HL-60 (cell line): Measurements from ENCODE around the gene EEF1A2.

Source experiments
- DNase-seq, 2 experiments: peaks; one replicate each; pipeline ENCODE4 v3.0.0-alpha.2; 2010 to 2020; ENCODE audit warnings: low read depth in 1 of 2, low spot score in 1 of 2
- H3K27ac ChIP-seq: fragments of 250-450 bp; sonication (Bioruptor Pico); replicated peaks from 2 replicates; pipeline ENCODE4 v1.5.1; 2020; ENCODE audit warnings: mild to moderate bottlenecking, moderate library complexity
- H3K27me3 ChIP-seq: fragments of 250-450 bp; sonication (Bioruptor Pico); 2 replicates; pipeline ENCODE4 v1.5.1; 2021; ENCODE audit warnings: mild to moderate bottlenecking, moderate library complexity; ENCODE audit not compliant: insufficient read depth, poor library complexity, severe bottlenecking
- H3K4me3 ChIP-seq: replicated peaks from 2 replicates; pipeline ENCODE4 v1.5.1; 2011; ENCODE audit warnings: mild to moderate bottlenecking, control low read depth, low read length; ENCODE audit not compliant: insufficient read depth
- GABPA ChIP-seq: IDR thresholded peaks from 2 replicates; pipeline ENCODE4 v1.6.1; 2012; ENCODE audit warnings: low read depth
- POLR2AphosphoS5 ChIP-seq: IDR thresholded peaks from 2 replicates; pipeline ENCODE4 v1.6.1; 2012; ENCODE audit warnings: low read depth
- SPI1 ChIP-seq: IDR thresholded peaks from 2 replicates; pipeline ENCODE4 v1.6.1; 2012; ENCODE audit warnings: low read depth, mild to moderate bottlenecking, borderline replicate concordance
- TF ChIP-seq, protein P1 (sequence below): IDR thresholded peaks from one replicate; pipeline ENCODE4 v1.5.1; 2011; ENCODE audit warnings: low read length, control low read depth, inconsistent platforms; ENCODE audit not compliant: insufficient read depth
- TF ChIP-seq, protein P2 (sequence below): IDR thresholded peaks from 2 replicates; pipeline ENCODE4 v1.6.1; 2012; ENCODE audit warnings: low read depth; ENCODE audit not compliant: insufficient replicate concordance

EEF1A2 gene

DNA sequence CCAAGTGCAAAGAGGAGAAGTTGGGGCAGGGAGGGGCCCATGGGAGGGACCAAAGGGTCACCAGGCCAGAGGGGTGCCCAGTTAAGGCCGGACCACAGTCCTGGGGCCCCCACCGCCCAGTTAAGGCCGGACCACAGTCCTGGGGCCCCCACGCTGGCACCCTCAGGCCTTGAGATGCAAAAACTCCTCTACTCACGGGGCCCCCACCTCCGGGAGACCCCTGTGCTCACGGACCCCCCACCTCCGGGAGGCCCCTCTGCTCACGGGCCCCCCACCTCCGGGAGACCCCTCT is 43.4 kb downstream of the EEF1A2 start:
- TF ChIP-seq, protein P1, sequence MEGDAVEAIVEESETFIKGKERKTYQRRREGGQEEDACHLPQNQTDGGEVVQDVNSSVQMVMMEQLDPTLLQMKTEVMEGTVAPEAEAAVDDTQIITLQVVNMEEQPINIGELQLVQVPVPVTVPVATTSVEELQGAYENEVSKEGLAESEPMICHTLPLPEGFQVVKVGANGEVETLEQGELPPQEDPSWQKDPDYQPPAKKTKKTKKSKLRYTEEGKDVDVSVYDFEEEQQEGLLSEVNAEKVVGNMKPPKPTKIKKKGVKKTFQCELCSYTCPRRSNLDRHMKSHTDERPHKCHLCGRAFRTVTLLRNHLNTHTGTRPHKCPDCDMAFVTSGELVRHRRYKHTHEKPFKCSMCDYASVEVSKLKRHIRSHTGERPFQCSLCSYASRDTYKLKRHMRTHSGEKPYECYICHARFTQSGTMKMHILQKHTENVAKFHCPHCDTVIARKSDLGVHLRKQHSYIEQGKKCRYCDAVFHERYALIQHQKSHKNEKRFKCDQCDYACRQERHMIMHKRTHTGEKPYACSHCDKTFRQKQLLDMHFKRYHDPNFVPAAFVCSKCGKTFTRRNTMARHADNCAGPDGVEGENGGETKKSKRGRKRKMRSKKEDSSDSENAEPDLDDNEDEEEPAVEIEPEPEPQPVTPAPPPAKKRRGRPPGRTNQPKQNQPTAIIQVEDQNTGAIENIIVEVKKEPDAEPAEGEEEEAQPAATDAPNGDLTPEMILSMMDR: no peak
- no peak for TF ChIP-seq POLR2AphosphoS5
- TF ChIP-seq, protein P2, sequence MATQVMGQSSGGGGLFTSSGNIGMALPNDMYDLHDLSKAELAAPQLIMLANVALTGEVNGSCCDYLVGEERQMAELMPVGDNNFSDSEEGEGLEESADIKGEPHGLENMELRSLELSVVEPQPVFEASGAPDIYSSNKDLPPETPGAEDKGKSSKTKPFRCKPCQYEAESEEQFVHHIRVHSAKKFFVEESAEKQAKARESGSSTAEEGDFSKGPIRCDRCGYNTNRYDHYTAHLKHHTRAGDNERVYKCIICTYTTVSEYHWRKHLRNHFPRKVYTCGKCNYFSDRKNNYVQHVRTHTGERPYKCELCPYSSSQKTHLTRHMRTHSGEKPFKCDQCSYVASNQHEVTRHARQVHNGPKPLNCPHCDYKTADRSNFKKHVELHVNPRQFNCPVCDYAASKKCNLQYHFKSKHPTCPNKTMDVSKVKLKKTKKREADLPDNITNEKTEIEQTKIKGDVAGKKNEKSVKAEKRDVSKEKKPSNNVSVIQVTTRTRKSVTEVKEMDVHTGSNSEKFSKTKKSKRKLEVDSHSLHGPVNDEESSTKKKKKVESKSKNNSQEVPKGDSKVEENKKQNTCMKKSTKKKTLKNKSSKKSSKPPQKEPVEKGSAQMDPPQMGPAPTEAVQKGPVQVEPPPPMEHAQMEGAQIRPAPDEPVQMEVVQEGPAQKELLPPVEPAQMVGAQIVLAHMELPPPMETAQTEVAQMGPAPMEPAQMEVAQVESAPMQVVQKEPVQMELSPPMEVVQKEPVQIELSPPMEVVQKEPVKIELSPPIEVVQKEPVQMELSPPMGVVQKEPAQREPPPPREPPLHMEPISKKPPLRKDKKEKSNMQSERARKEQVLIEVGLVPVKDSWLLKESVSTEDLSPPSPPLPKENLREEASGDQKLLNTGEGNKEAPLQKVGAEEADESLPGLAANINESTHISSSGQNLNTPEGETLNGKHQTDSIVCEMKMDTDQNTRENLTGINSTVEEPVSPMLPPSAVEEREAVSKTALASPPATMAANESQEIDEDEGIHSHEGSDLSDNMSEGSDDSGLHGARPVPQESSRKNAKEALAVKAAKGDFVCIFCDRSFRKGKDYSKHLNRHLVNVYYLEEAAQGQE: no peak
- no peak for TF ChIP-seq GABPA
- TF ChIP-seq SPI1: no peak
- peaks cover 34% of the 10 kb centered on the region for H3K27me3 ChIP-seq
- DNase-seq: no peak
- H3K27ac ChIP-seq: no peak overlapping the region
- H3K4me3 ChIP-seq: no peak overlapping the region

DNA sequence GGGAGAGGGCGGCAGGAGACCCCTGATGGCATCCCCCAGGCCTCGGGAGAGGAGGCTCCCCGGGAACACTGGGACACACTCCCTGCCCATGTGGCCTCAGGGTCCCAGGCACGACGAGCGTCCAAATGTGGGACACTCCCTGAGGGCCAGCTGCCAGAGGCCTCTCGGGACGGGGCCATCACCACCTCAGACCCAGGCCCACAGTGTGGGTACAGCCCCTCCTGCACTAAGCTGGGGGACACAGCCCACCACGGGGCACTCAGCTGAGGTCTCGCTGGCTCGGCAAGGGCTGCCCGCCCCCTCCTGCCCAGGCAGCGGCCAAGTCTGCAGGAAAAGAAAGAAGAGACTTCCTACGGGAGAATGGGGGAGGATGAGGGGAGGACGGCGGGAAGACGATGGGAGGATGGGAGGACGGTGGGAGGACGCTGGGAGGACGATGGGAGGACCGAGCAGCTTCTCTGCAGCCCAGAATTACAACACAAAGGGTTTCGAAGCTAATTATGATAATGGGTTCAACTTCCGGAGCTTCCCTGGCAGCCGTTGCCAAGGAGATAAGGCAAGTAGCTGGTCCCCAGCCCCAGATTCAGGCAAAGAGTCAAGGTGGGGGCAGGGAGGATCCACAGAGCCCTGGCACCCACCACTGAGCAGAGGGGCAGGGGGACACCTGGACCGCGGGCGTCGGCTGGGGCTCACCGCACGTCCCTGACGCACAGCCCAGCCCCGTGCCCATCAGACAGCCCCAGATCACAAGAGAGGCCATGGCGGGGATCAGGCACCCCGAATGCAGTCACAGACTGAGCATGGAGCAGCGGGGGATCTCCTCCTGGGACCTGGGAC is 43.9 kb downstream of the EEF1A2 start:
- Histone ChIP-seq H3K27me3 (peaks cover 34% of the 10 kb centered on the region), H3K27ac (no peak overlapping the region), H3K4me3 (no peak overlapping the region)
- TF ChIP-seq SPI1 (no peak), GABPA (no peak), POLR2AphosphoS5 (no peak)
- TF ChIP-seq, protein P1: no peak
- TF ChIP-seq, protein P2: no peak
- DNase-seq: no peak

DNA sequence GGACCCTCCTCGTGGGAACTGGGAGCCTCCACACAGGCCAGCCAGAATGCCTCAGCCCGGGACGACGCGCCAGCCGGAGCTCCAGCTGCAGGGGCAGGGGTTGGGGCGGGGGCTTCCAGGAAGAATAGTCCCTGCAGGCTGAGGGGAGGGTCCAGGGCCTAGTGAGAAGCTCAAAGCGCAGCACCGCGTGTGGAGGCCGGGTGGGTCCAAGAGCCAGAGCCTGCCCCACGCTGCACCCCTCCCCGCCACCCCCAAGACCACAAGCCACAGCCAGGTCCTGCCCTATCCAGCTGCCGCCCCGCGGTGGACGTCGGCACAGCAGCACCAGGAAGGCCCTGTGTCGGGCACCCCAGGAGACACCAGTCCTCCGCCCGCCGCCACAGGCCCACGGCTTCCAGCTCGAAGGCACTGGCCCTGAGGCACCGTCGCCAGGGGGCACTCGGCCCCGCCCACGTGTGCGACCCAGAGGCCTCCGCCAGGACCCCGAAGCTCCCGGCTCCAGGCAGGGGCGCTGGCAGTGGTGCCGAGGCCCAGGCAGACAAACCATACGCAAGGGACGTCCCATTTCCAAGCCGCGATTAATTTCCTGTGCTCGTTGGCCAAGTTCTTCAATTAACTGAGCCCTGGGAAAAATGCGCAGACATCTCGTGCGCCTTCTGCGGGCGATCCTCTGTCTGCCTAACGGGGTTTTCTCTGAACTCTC is 45.9 kb downstream of the EEF1A2 start:
- peak in 1 of 2 experiments; percentile 34 for DNase-seq
- no peak for TF ChIP-seq POLR2AphosphoS5
- TF ChIP-seq, protein P2: no peak
- TF ChIP-seq SPI1: no peak
- TF ChIP-seq, protein P1: no peak
- no peak for TF ChIP-seq GABPA
- no peak overlapping the region for H3K4me3 ChIP-seq
- H3K27me3 ChIP-seq: peaks cover 34% of the 10 kb centered on the region
- H3K27ac ChIP-seq: no peak overlapping the region
